Measurements from ENCODE around the gene ELOVL3. TPM values are rescaled to one million over a fixed set of nuclear protein-coding genes. Genes with fewer than 3 reads are reported as not detected.

Gene ELOVL3
- total and polyA plus RNA-seq, 4 donors, result not detected

GRCh38 chr10:102254426-102254825 is 28.3 kb downstream of the ELOVL3 start:
- H3K27ac ChIP-seq (ENCODE audit: low read depth in 1 of 2, low read length in 2 of 2), result no peak overlapping the region
- H3K27me3 ChIP-seq (ENCODE audit: control insufficient read depth in 1 of 2, insufficient read depth in 2 of 2, low read length in 1 of 2), result no peaks in the 10 kb centered on the region
- intact Hi-C loops (cut with DNase I), result no loop called here
- DNase-seq (no peak), ATAC-seq (ENCODE audit: low FRiP score) (no peak)
- H3K36me3 ChIP-seq (ENCODE audit: control insufficient read depth in 1 of 2, insufficient read depth in 2 of 2, low read length in 1 of 2), result no peaks in the 10 kb centered on the region
- no peaks in the 10 kb centered on the region for H3K9me3 ChIP-seq (ENCODE audit: control insufficient read depth, low read length)
- 76 to 77% methylated on average over 1 of the region's 1 CpG for WGBS, 2 donors
- H3K4me1 ChIP-seq (ENCODE audit: control insufficient read depth in 1 of 2, insufficient read depth in 2 of 2, low read length in 2 of 2), result no peaks in the 10 kb centered on the region
- H3K4me3 ChIP-seq (ENCODE audit: low read length in 2 of 2), result no peak overlapping the region

GRCh38 chr10:102255404-102255803 is 29.3 kb downstream of the ELOVL3 start:
- intact Hi-C loops (cut with DNase I), result no loop called here
- Histone ChIP-seq H3K27ac (ENCODE audit: low read depth in 1 of 2, low read length in 2 of 2) (no peak overlapping the region), H3K27me3 (ENCODE audit: control insufficient read depth in 1 of 2, insufficient read depth in 2 of 2, low read length in 1 of 2) (no peaks in the 10 kb centered on the region), H3K4me1 (ENCODE audit: control insufficient read depth in 1 of 2, insufficient read depth in 2 of 2, low read length in 2 of 2) (no peaks in the 10 kb centered on the region), H3K9me3 (ENCODE audit: control insufficient read depth, low read length) (no peaks in the 10 kb centered on the region), H3K36me3 (ENCODE audit: control insufficient read depth in 1 of 2, insufficient read depth in 2 of 2, low read length in 1 of 2) (no peaks in the 10 kb centered on the region), H3K4me3 (ENCODE audit: low read length in 2 of 2) (no peak overlapping the region)
- WGBS, 2 donors, result 94 to 97% methylated on average over 2 of the region's 2 CpGs
- DNase-seq (no peak), ATAC-seq (ENCODE audit: low FRiP score) (no peak)

DNA sequence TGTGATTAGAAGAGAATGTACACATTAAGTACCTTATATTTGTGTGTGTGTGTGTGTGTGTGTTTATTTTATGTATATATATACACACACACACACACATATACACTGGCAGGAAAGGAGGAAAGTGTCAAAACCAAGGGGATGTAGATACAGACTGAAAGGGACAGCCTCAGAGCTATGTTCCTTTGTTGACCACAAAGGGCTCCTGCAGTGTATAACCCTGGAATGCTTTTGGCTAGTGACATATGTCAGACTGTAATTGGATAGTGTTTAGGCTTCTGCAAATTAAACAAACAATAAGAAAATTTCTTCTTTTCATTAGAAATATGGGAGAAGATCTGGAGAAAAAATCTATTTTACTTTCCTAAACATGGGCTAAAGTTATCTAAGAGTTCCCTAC is 35.1 kb downstream of the ELOVL3 start:
- peaks cover 0 to 12% of the 10 kb centered on the region in 2 donors for H3K4me1 ChIP-seq (ENCODE audit: control insufficient read depth in 1 of 2, insufficient read depth in 2 of 2, low read length in 2 of 2)
- no peak for ATAC-seq (ENCODE audit: low FRiP score)
- H3K4me3 ChIP-seq (ENCODE audit: low read length in 2 of 2), result no peak overlapping the region
- peaks cover 0 to 2% of the 10 kb centered on the region in 2 donors for H3K36me3 ChIP-seq (ENCODE audit: control insufficient read depth in 1 of 2, insufficient read depth in 2 of 2, low read length in 1 of 2)
- intact Hi-C loops (cut with DNase I), result no loop called here
- H3K9me3 ChIP-seq (ENCODE audit: control insufficient read depth, low read length), result no peaks in the 10 kb centered on the region
- H3K27ac ChIP-seq (ENCODE audit: low read depth in 1 of 2, low read length in 2 of 2), result no peak overlapping the region
- no peaks in the 10 kb centered on the region for H3K27me3 ChIP-seq (ENCODE audit: control insufficient read depth in 1 of 2, insufficient read depth in 2 of 2, low read length in 1 of 2)
- DNase-seq, result no peak

- Histone ChIP-seq H3K36me3 (ENCODE audit: control insufficient read depth in 1 of 2, insufficient read depth in 2 of 2, low read length in 1 of 2) (peaks cover 0 to 2% of the 10 kb centered on the region in 2 donors), H3K27ac (ENCODE audit: low read depth in 1 of 2, low read length in 2 of 2) (no peak overlapping the region), H3K9me3 (ENCODE audit: control insufficient read depth, low read length) (no peaks in the 10 kb centered on the region), H3K4me3 (ENCODE audit: low read length in 2 of 2) (no peak overlapping the region), H3K4me1 (ENCODE audit: control insufficient read depth in 1 of 2, insufficient read depth in 2 of 2, low read length in 2 of 2) (peaks cover 0 to 16% of the 10 kb centered on the region in 2 donors), H3K27me3 (ENCODE audit: control insufficient read depth in 1 of 2, insufficient read depth in 2 of 2, low read length in 1 of 2) (no peaks in the 10 kb centered on the region)
- intact Hi-C loops (cut with DNase I), result no loop called here
- WGBS, 2 donors, result 29 to 36% methylated on average over 6 of the region's 6 CpGs
- ATAC-seq (ENCODE audit: low FRiP score) (no peak), DNase-seq (no peak)
These were observed 35.7 kb downstream of the ELOVL3 start for GRCh38 chr10:102261842-102262241.

DNA sequence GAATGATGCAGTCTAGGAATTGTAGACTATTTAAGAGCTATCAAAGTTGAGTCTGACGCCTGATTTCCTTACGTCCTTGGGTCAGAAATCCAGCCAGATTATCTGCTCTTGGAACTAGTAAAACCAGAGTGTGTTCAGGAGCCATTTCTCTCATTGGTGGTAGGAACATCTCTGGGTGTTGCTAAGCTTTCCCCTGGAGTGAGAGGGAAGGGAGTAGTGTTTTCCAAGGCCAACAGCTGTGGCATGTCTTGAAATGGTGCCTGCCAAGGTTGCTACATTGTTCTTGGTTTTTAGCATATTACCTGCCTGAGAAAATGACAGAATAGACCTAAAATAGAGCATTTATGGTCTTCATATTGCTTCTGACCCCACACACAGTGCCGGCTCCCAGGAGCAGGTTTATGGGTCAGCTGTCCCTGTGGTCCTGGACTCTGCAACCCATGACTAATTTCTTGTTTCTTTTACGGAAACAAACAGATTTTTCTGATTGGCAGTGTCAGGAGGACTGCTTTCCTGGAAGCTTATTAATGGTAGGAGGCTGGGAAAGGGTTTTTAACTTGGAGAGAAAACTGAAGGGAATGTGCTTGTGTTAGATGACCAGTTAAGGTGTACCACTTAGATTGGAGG is 36.8 kb downstream of the ELOVL3 start:
- H3K27ac ChIP-seq (ENCODE audit: low read depth in 1 of 2, low read length in 2 of 2), result no peak overlapping the region
- no peak overlapping the region for H3K4me3 ChIP-seq (ENCODE audit: low read length in 2 of 2)
- no peak for DNase-seq
- intact Hi-C loops (cut with DNase I), result no loop called here
- no peaks in the 10 kb centered on the region for H3K9me3 ChIP-seq (ENCODE audit: control insufficient read depth, low read length)
- no peak for ATAC-seq (ENCODE audit: low FRiP score)
- 67 to 70% methylated on average over 4 of the region's 4 CpGs for WGBS, 2 donors
- H3K4me1 ChIP-seq (ENCODE audit: control insufficient read depth in 1 of 2, insufficient read depth in 2 of 2, low read length in 2 of 2), result peaks cover 0 to 19% of the 10 kb centered on the region in 2 donors
- H3K36me3 ChIP-seq (ENCODE audit: control insufficient read depth in 1 of 2, insufficient read depth in 2 of 2, low read length in 1 of 2), result peaks cover 0 to 2% of the 10 kb centered on the region in 2 donors
- no peaks in the 10 kb centered on the region for H3K27me3 ChIP-seq (ENCODE audit: control insufficient read depth in 1 of 2, insufficient read depth in 2 of 2, low read length in 1 of 2)

GRCh38 chr10:102264371-102264770 is 38.3 kb downstream of the ELOVL3 start:
- H3K36me3 ChIP-seq (ENCODE audit: control insufficient read depth in 1 of 2, insufficient read depth in 2 of 2, low read length in 1 of 2), result peaks cover 0 to 2% of the 10 kb centered on the region in 2 donors
- DNase-seq, result no peak
- peaks cover 0 to 28% of the 10 kb centered on the region in 2 donors for H3K4me1 ChIP-seq (ENCODE audit: control insufficient read depth in 1 of 2, insufficient read depth in 2 of 2, low read length in 2 of 2)
- 75 to 86% methylated on average over 4 of the region's 4 CpGs for WGBS, 2 donors
- intact Hi-C loops (cut with DNase I), result no loop called here
- ATAC-seq (ENCODE audit: low FRiP score), result no peak
- H3K9me3 ChIP-seq (ENCODE audit: control insufficient read depth, low read length), result no peaks in the 10 kb centered on the region
- H3K27me3 ChIP-seq (ENCODE audit: control insufficient read depth in 1 of 2, insufficient read depth in 2 of 2, low read length in 1 of 2), result no peaks in the 10 kb centered on the region
- no peak overlapping the region for H3K4me3 ChIP-seq (ENCODE audit: low read length in 2 of 2)
- H3K27ac ChIP-seq (ENCODE audit: low read depth in 1 of 2, low read length in 2 of 2), result no peak overlapping the region

GRCh38 chr10:102266670-102267069 is 40.6 kb downstream of the ELOVL3 start:
- ATAC-seq (ENCODE audit: low FRiP score), result no peak
- intact Hi-C loops (cut with DNase I), result no loop called here
- peaks cover 0 to 28% of the 10 kb centered on the region in 2 donors for H3K4me1 ChIP-seq (ENCODE audit: control insufficient read depth in 1 of 2, insufficient read depth in 2 of 2, low read length in 2 of 2)
- peaks cover 0 to 2% of the 10 kb centered on the region in 2 donors for H3K36me3 ChIP-seq (ENCODE audit: control insufficient read depth in 1 of 2, insufficient read depth in 2 of 2, low read length in 1 of 2)
- no peaks in the 10 kb centered on the region for H3K27me3 ChIP-seq (ENCODE audit: control insufficient read depth in 1 of 2, insufficient read depth in 2 of 2, low read length in 1 of 2)
- H3K27ac ChIP-seq (ENCODE audit: low read depth in 1 of 2, low read length in 2 of 2), result no peak overlapping the region
- 94 to 95% methylated on average over 3 of the region's 3 CpGs for WGBS, 2 donors
- DNase-seq, result no peak
- no peaks in the 10 kb centered on the region for H3K9me3 ChIP-seq (ENCODE audit: control insufficient read depth, low read length)
- H3K4me3 ChIP-seq (ENCODE audit: low read length in 2 of 2), result no peak overlapping the region

DNA sequence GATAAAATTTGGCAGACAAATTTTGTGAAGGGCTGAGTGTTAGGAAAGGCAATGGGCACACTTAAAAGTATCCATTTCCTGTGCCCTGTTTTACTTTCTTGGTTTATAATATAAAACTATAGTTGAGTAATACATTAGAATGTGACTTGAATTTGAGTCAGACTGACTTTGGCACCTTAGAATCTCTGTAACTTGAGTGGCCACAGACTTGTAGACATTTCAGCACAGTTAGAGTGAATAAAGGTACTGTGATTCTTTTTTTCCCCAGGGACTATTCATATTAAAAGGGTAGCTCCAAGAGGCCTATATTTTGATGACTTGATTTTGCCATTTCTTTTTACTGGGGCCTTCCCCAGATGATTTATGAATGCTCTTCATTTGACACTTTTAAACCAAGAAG is 41.6 kb downstream of the ELOVL3 start:
- no peak for ATAC-seq (ENCODE audit: low FRiP score)

GRCh38 chr10:102268375-102268888 is 42.3 kb downstream of the ELOVL3 start:
- DNase-seq (no peak), ATAC-seq (ENCODE audit: low FRiP score) (no peak)
- H3K4me1 ChIP-seq (ENCODE audit: control insufficient read depth in 1 of 2, insufficient read depth in 2 of 2, low read length in 2 of 2), result peaks cover 2 to 21% of the 10 kb centered on the region in 2 donors
- intact Hi-C loops (cut with DNase I), result no loop called here
- H3K27ac ChIP-seq (ENCODE audit: low read depth in 1 of 2, low read length in 2 of 2), result no peak overlapping the region
- H3K9me3 ChIP-seq (ENCODE audit: control insufficient read depth, low read length), result no peaks in the 10 kb centered on the region
- no peaks in the 10 kb centered on the region for H3K36me3 ChIP-seq (ENCODE audit: control insufficient read depth in 1 of 2, insufficient read depth in 2 of 2, low read length in 1 of 2)
- no peak overlapping the region for H3K4me3 ChIP-seq (ENCODE audit: low read length in 2 of 2)
- no peaks in the 10 kb centered on the region for H3K27me3 ChIP-seq (ENCODE audit: control insufficient read depth in 1 of 2, insufficient read depth in 2 of 2, low read length in 1 of 2)

More for the DNA sequence above, 41.6 kb downstream of the ELOVL3 start:
- no peaks in the 10 kb centered on the region for H3K27me3 ChIP-seq (ENCODE audit: control insufficient read depth in 1 of 2, insufficient read depth in 2 of 2, low read length in 1 of 2)
- DNase-seq, result no peak
- H3K9me3 ChIP-seq (ENCODE audit: control insufficient read depth, low read length), result no peaks in the 10 kb centered on the region
- H3K4me1 ChIP-seq (ENCODE audit: control insufficient read depth in 1 of 2, insufficient read depth in 2 of 2, low read length in 2 of 2), result peaks cover 0 to 23% of the 10 kb centered on the region in 2 donors
- no peak overlapping the region for H3K4me3 ChIP-seq (ENCODE audit: low read length in 2 of 2)
- no peaks in the 10 kb centered on the region for H3K36me3 ChIP-seq (ENCODE audit: control insufficient read depth in 1 of 2, insufficient read depth in 2 of 2, low read length in 1 of 2)
- intact Hi-C loops (cut with DNase I), result no loop called here
- no peak overlapping the region for H3K27ac ChIP-seq (ENCODE audit: low read depth in 1 of 2, low read length in 2 of 2)
